HFFc6 (cell line): ENCODE data around the gene CHMP1B. TPM values are rescaled to one million over a fixed set of nuclear protein-coding genes. Genes with fewer than 3 reads are reported as not detected.

ENCODE experiments used
- DNase-seq: peaks from one replicate; pipeline ENCODE4 v3.0.0-alpha.2; 2018
- H3K27ac Mint-ChIP-seq: 2 replicates; pipeline ENCODE4 v1.8.0; 2020; ENCODE audit warnings: mild to moderate bottlenecking, mixed read lengths
- H3K27me3 Mint-ChIP-seq: 2 replicates; pipeline ENCODE4 v1.8.0; 2021; ENCODE audit warnings: mild to moderate bottlenecking, moderate library complexity, mixed read lengths; ENCODE audit not compliant: insufficient read depth
- H3K36me3 Mint-ChIP-seq: 2 replicates; pipeline ENCODE4 v1.8.0; 2021; ENCODE audit warnings: low read depth, mixed read lengths
- H3K4me1 Mint-ChIP-seq: 2 replicates; pipeline ENCODE4 v1.8.0; 2020; ENCODE audit warnings: low read depth, mixed read lengths
- H3K4me3 Mint-ChIP-seq: 2 replicates; pipeline ENCODE4 v1.8.0; 2020; ENCODE audit warnings: mild to moderate bottlenecking, moderate library complexity, mixed read lengths
- H3K9me3 Mint-ChIP-seq: 2 replicates; pipeline ENCODE4 v1.8.0; 2020; ENCODE audit warnings: mild to moderate bottlenecking, mixed read lengths
- total RNA-seq, 6 experiments: library from RNA; stranded (reverse); fragmentation: NEBNext Ultra II Directional; extraction: Animal tissue kit (Norgen Biotek cat#: 25700); gene quantifications; 2 replicates in 1 of 6; 3 replicates in 5 of 6; pipeline ENCODE4 v1.2.3, GENCODE V29; 2021
- TF ChIP-seq, protein P1 (sequence below): fragments of 200-600 bp; sonication (generic); IDR thresholded peaks from 2 replicates; pipeline ENCODE4 v1.5.0; 2021; ENCODE audit warnings: antibody characterized with exemption, mild to moderate bottlenecking

Gene CHMP1B
- total RNA-seq, 6 experiments from 2014 or later: 30.9 to 33.7 (median 32.5) TPM

DNA sequence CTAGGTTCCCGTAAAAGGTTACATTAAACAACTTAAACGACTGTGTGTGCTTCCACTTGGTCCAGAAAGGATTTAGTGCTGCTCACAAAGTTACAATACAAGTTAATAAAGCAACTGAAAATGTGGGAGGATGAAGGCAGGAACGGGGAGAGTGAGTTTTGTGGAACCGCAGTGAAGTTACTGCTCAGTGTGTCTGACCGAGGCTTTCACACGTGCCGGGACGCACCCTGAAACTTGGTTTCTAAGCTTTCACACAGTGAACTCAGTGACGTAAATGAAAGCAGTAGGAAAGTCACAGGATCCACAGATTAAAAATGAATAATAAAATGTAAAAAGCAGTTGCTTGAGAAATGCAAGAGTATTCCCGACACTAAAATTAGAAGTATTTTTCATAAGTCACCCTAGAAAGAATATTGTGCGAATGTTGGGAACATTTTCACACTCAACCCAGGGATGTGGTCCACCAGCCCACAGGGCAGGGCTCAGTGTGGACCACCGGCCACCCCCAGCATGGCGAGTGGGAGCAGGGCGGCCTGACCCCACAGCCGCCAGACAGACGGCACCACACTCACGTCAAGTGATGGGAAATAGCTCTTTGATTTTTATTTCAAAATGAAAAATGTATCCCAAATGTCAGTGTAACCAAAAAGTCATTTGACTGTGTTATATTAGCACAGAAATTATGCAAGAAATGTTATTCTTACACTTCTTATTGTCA lies 32.6 kb upstream of the CHMP1B start:
- DNase-seq: no peak
- peaks cover 24% of the 10 kb centered on the region for H3K27me3 Mint-ChIP-seq
- H3K27ac Mint-ChIP-seq: no peak overlapping the region
- no peaks in the 10 kb centered on the region for H3K9me3 Mint-ChIP-seq
- TF ChIP-seq, protein P1, sequence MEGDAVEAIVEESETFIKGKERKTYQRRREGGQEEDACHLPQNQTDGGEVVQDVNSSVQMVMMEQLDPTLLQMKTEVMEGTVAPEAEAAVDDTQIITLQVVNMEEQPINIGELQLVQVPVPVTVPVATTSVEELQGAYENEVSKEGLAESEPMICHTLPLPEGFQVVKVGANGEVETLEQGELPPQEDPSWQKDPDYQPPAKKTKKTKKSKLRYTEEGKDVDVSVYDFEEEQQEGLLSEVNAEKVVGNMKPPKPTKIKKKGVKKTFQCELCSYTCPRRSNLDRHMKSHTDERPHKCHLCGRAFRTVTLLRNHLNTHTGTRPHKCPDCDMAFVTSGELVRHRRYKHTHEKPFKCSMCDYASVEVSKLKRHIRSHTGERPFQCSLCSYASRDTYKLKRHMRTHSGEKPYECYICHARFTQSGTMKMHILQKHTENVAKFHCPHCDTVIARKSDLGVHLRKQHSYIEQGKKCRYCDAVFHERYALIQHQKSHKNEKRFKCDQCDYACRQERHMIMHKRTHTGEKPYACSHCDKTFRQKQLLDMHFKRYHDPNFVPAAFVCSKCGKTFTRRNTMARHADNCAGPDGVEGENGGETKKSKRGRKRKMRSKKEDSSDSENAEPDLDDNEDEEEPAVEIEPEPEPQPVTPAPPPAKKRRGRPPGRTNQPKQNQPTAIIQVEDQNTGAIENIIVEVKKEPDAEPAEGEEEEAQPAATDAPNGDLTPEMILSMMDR: no peak
- H3K36me3 Mint-ChIP-seq: no peaks in the 10 kb centered on the region
- H3K4me3 Mint-ChIP-seq: no peak overlapping the region
- H3K4me1 Mint-ChIP-seq: no peaks in the 10 kb centered on the region

DNA sequence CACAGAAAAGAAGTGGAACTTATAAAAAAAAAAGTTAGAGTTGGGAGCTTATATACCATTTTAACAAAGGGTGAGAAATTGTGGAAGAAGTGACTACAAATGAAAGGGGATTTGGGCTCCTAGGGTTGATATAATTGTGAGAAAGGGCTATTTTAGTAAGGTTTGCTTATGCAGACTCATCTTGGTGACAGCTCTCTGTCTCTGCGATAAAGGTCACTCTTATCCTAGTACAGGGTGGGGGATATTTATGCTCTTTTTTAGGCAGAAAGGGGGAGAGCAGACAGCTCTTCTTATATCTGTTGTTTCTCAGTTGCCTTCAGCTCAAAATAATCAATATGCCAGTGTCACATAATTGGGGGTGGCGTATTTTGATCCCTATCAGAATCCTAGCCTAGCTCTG lies 31.3 kb upstream of the CHMP1B start:
- H3K27ac Mint-ChIP-seq: no peak overlapping the region
- no peaks in the 10 kb centered on the region for H3K9me3 Mint-ChIP-seq
- H3K36me3 Mint-ChIP-seq: no peaks in the 10 kb centered on the region
- no peak overlapping the region for H3K4me3 Mint-ChIP-seq
- TF ChIP-seq, protein P1: no peak
- H3K4me1 Mint-ChIP-seq: no peaks in the 10 kb centered on the region
- peaks cover 21% of the 10 kb centered on the region for H3K27me3 Mint-ChIP-seq
- no peak for DNase-seq

DNA sequence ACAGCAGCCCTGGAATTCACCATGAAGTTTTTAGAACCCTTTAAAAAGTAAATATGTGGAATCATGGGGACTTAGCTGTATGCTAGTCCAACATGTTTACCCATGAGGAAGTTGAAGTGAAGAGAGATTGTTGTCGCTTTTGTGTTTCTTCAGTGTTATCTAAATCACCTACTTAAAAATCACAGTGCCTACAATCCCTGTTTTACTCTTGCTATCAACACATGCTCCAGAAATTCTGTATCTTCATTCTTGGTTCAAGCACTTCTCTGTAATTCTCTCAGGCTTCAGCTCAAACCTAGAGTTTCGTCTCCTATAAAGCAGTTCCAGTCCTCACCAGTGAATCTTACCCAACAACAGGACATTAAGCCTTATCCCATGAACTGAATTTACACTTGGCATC lies 30.5 kb upstream of the CHMP1B start:
- no peak overlapping the region for H3K27ac Mint-ChIP-seq
- TF ChIP-seq, protein P1: no peak
- H3K27me3 Mint-ChIP-seq: peaks cover 21% of the 10 kb centered on the region
- DNase-seq: no peak
- no peaks in the 10 kb centered on the region for H3K9me3 Mint-ChIP-seq
- no peaks in the 10 kb centered on the region for H3K36me3 Mint-ChIP-seq
- no peak overlapping the region for H3K4me3 Mint-ChIP-seq
- H3K4me1 Mint-ChIP-seq: no peaks in the 10 kb centered on the region

- Mint-ChIP-seq H3K36me3 (no peaks in the 10 kb centered on the region), H3K27ac (no peak overlapping the region), H3K9me3 (no peaks in the 10 kb centered on the region), H3K4me3 (no peak overlapping the region), H3K4me1 (no peaks in the 10 kb centered on the region), H3K27me3 (peaks cover 21% of the 10 kb centered on the region)
- DNase-seq: no peak
- TF ChIP-seq, protein P1: no peak
Observed at GRCh38 chr18:11821208-11821607, 30.0 kb upstream of the CHMP1B start.

DNA sequence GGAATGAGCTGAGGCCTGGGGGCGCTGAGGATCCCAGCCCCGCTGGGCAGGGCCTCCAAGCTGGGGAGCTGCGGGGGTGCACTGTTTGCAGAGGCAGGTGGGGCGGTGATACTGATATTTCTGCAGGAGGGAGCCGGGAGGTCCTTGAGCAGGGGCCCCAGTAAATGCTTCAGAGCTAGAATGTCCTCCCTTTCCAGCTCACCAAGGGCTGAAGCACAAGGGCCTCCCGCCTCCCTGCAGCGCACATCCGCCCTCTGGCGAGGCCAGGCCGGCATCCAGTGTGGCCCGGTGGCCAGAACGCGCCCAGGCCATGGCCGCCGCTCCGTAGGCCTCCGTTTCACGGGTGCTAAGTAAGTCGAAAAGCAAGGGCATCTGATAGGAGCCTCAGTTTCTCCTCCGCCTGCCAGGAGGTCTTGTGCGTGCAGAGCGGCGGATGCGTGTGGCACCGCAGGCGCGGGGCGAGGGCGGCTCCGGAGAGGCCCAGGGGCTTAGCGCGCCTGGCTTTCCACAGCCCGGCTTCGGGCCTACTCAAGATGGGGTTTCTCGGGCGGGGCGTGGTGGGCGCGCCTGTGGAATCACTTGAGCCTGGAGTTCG lies 29.5 kb upstream of the CHMP1B start:
- Mint-ChIP-seq H3K4me1 (no peaks in the 10 kb centered on the region), H3K36me3 (no peaks in the 10 kb centered on the region), H3K9me3 (no peaks in the 10 kb centered on the region), H3K27me3 (peaks cover 20% of the 10 kb centered on the region), H3K4me3 (no peak overlapping the region), H3K27ac (no peak overlapping the region)
- DNase-seq: no peak
- TF ChIP-seq, protein P1: no peak
